Gastroesophageal sphincter (tissue), 3 donors: ENCODE results near the gene MESP2.

Experiments
- CTCF ChIP-seq, 4 experiments: fragments of 200-600 bp in 2 of 4; fragments of 450-650 bp in 2 of 4; sonication (generic) in 1 of 4; IDR thresholded peaks; one replicate each; pipeline ENCODE4 v1.5.1; 2017 to 2019; ENCODE audit warnings: antibody characterized with exemption in 4 of 4, mild to moderate bottlenecking in 2 of 4, moderate library complexity in 2 of 4
- EP300 ChIP-seq: sonication (generic); formaldehyde crosslinking; IDR thresholded peaks from one replicate; pipeline ENCODE4 v1.6.1; 2017; ENCODE audit warnings: antibody characterized with exemption, mild to moderate bottlenecking
- POLR2A ChIP-seq, 2 donors: fragments of 450-650 bp; IDR thresholded peaks; one replicate each; pipeline ENCODE4 v1.6.1; 2017; ENCODE audit warnings: antibody characterized with exemption in 2 of 2, mild to moderate bottlenecking in 2 of 2, moderate library complexity in 1 of 2
- POLR2AphosphoS5 ChIP-seq: sonication (generic); formaldehyde crosslinking; IDR thresholded peaks from one replicate; pipeline ENCODE4 v1.6.1; 2017; ENCODE audit warnings: antibody characterized with exemption

GRCh38 chr15:89787944-89788343 is 11.8 kb downstream of the MESP2 start:
- TF ChIP-seq CTCF (IDR thresholded peaks at IDR 0.05) (no peak), POLR2A (IDR thresholded peaks at IDR 0.05) (no peak), POLR2AphosphoS5 (no peak), EP300 (no peak)
